GM23248 (cell line): ENCODE data around the gene MRPS34.

ENCODE experiments used
- EZH2 ChIP-seq: fragments of 200-600 bp; sonication (generic); IDR thresholded peaks from 2 replicates; pipeline ENCODE4 v1.6.1; 2018; ENCODE audit warnings: antibody characterized with exemption, mild to moderate bottlenecking; ENCODE audit not compliant: insufficient read depth, poor library complexity, severe bottlenecking
- EZH2phosphoT487 ChIP-seq: fragments of 200-600 bp; sonication (generic); IDR thresholded peaks from 2 replicates; pipeline ENCODE4 v1.6.1; 2018; ENCODE audit warnings: antibody characterized with exemption, moderate library complexity, mild to moderate bottlenecking, low read depth; ENCODE audit not compliant: insufficient read depth

GRCh38 chr16:1768767-1769401, 4.0 kb downstream of the MRPS34 start:
- TF ChIP-seq EZH2 (no peak), EZH2phosphoT487 (no peak)
